PFSK-1 (cell line): ENCODE data around the gene STK31.

Experiments used
- POLR2AphosphoS5 ChIP-seq: IDR thresholded peaks from 2 replicates; pipeline ENCODE4 v1.6.1; 2012; ENCODE audit warnings: low read depth, mild to moderate bottlenecking, control low read depth, low read length, moderate library complexity
- REST ChIP-seq, 2 experiments: IDR thresholded peaks; 2 replicates each; pipeline versions ENCODE4 v1.6.1 to v1.8.0; 2011 to 2012; ENCODE audit warnings: low read depth in 2 of 2, low read length in 2 of 2, control low read depth in 1 of 2, inconsistent platforms in 1 of 2, mild to moderate bottlenecking in 1 of 2, moderate library complexity in 1 of 2; ENCODE audit not compliant: insufficient read depth in 1 of 2

GRCh38 chr7:23852988-23853387 is 143.0 kb downstream of the STK31 start:
- no peak for TF ChIP-seq POLR2AphosphoS5
- TF ChIP-seq REST (IDR thresholded peaks at IDR 0.05; ENCODE audit: insufficient read depth in 1 of 2, low read depth in 2 of 2, low read length in 2 of 2) = no peak
